OCI-LY1 (cell line): Measurements from ENCODE around the gene LYRM2.

ENCODE experiments used
- H2AFZ ChIP-seq: fragments of 200-600 bp; sonication (generic), shearing (Covaris generic); 2 replicates; pipeline ENCODE4 v1.6.0; 2014; ENCODE audit warnings: antibody characterized with exemption, mild to moderate bottlenecking, low read length
- H3F3A ChIP-seq: fragments of 200-600 bp; sonication (generic), shearing (Covaris generic); 2 replicates; pipeline ENCODE4 v1.6.0; 2014; ENCODE audit warnings: mild to moderate bottlenecking, antibody characterized with exemption, low read length, moderate library complexity; ENCODE audit not compliant: insufficient read depth
- H3K27ac ChIP-seq: fragments of 200-600 bp; sonication (generic); 2 replicates; pipeline ENCODE4 v1.5.1; 2014; ENCODE audit warnings: low read length, mixed run types, mild to moderate bottlenecking, low read depth; ENCODE audit not compliant: poor library complexity, severe bottlenecking
- H3K27me3 ChIP-seq: fragments of 200-600 bp; sonication (generic); 2 replicates; pipeline ENCODE4 v1.6.0; 2014; ENCODE audit warnings: antibody characterized with exemption, mild to moderate bottlenecking, low read length, moderate library complexity; ENCODE audit not compliant: insufficient read depth
- H3K36me3 ChIP-seq: fragments of 200-600 bp; sonication (generic); 2 replicates; pipeline ENCODE4 v1.6.1; 2014; ENCODE audit warnings: mild to moderate bottlenecking, antibody characterized with exemption, low read length, moderate library complexity, mixed read lengths; ENCODE audit not compliant: insufficient read depth
- H3K4me1 ChIP-seq: fragments of 200-600 bp; sonication (generic); 2 replicates; pipeline ENCODE4 v1.5.1; 2014; ENCODE audit warnings: mild to moderate bottlenecking, low read length, moderate library complexity; ENCODE audit not compliant: insufficient read depth, severe bottlenecking
- H3K4me2 ChIP-seq: fragments of 200-600 bp; sonication (generic), shearing (Covaris generic); 2 replicates; pipeline ENCODE4 v1.6.1; 2014; ENCODE audit warnings: low read length
- H3K4me3 ChIP-seq: fragments of 200-600 bp; sonication (generic); 2 replicates; pipeline ENCODE4 v1.5.1; 2014; ENCODE audit warnings: low read length, low read depth, mild to moderate bottlenecking, mixed read lengths; ENCODE audit not compliant: poor library complexity, severe bottlenecking
- H3K79me2 ChIP-seq: fragments of 200-600 bp; shearing (Covaris generic); 2 replicates; pipeline ENCODE4 v1.6.1; 2016; ENCODE audit warnings: mixed run types, low read length, mixed read lengths; ENCODE audit not compliant: insufficient read depth
- H3K9ac ChIP-seq: fragments of 200-600 bp; sonication (generic), shearing (Covaris generic); 2 replicates; pipeline ENCODE4 v1.6.1; 2014; ENCODE audit warnings: mild to moderate bottlenecking, low read length, mixed read lengths
- H3K9me2 ChIP-seq: fragments of 200-600 bp; sonication (generic), shearing (Covaris generic); 2 replicates; pipeline ENCODE4 v1.6.1; 2014; ENCODE audit warnings: low read depth, mild to moderate bottlenecking, low read length, mixed read lengths
- H3K9me3 ChIP-seq: fragments of 200-600 bp; shearing (Covaris generic); 2 replicates; pipeline ENCODE4 v1.6.1; 2014; ENCODE audit warnings: low read length, mixed read lengths
- H4K20me1 ChIP-seq: fragments of 200-600 bp; sonication (generic), shearing (Covaris generic); 2 replicates; pipeline ENCODE4 v1.6.0; 2016; ENCODE audit warnings: mild to moderate bottlenecking, low read length; ENCODE audit not compliant: insufficient read depth
- CTCF ChIP-seq: fragments of 200-600 bp; sonication (generic), shearing (Covaris generic); IDR thresholded peaks from 2 replicates; pipeline ENCODE4 v1.5.1; 2017; ENCODE audit warnings: mild to moderate bottlenecking, antibody characterized with exemption, low read length, moderate library complexity, mixed read lengths
- EZH2 ChIP-seq: fragments of 200-600 bp; sonication (generic), shearing (Covaris generic); IDR thresholded peaks from 2 replicates; pipeline ENCODE4 v1.8.0; 2017; ENCODE audit warnings: borderline replicate concordance, mixed run types, mild to moderate bottlenecking, antibody characterized with exemption, low read length, moderate library complexity, mixed read lengths

Gene LYRM2

GRCh38 chr6:89530982-89531381, 107.6 kb downstream of the LYRM2 start:
- Histone ChIP-seq H3K9me2 (no peaks in the 10 kb centered on the region), H3K4me2 (no peak overlapping the region), H2AFZ (no peak overlapping the region), H3K27me3 (no peaks in the 10 kb centered on the region), H3F3A (no peaks in the 10 kb centered on the region), H4K20me1 (no peaks in the 10 kb centered on the region), H3K27ac (no peak overlapping the region), H3K4me1 (no peaks in the 10 kb centered on the region), H3K9ac (no peak overlapping the region), H3K36me3 (no peaks in the 10 kb centered on the region), H3K79me2 (no peaks in the 10 kb centered on the region), H3K9me3 (no peaks in the 10 kb centered on the region), H3K4me3 (no peak overlapping the region)
- TF ChIP-seq EZH2 (no peak), CTCF (no peak)

GRCh38 chr6:89528866-89529265, 109.7 kb downstream of the LYRM2 start:
- H3K27me3 ChIP-seq: no peaks in the 10 kb centered on the region

GRCh38 chr6:89527634-89528033, 110.9 kb downstream of the LYRM2 start:
- Histone ChIP-seq H4K20me1 (no peaks in the 10 kb centered on the region), H3K9ac (no peak overlapping the region), H3K36me3 (no peaks in the 10 kb centered on the region), H3K9me2 (no peaks in the 10 kb centered on the region), H3K4me1 (no peaks in the 10 kb centered on the region), H3K27ac (no peak overlapping the region), H3K4me3 (no peak overlapping the region), H2AFZ (no peak overlapping the region), H3K27me3 (no peaks in the 10 kb centered on the region), H3K9me3 (no peaks in the 10 kb centered on the region), H3K4me2 (no peak overlapping the region), H3F3A (no peaks in the 10 kb centered on the region), H3K79me2 (no peaks in the 10 kb centered on the region)
- TF ChIP-seq CTCF (no peak), EZH2 (no peak)

More at GRCh38 chr6:89528866-89529265, 109.7 kb downstream of the LYRM2 start:
- H3K79me2 ChIP-seq: no peaks in the 10 kb centered on the region
- no peak overlapping the region for H3K27ac ChIP-seq
- H4K20me1 ChIP-seq: no peaks in the 10 kb centered on the region
- TF ChIP-seq CTCF: no peak
- no peak overlapping the region for H2AFZ ChIP-seq
- H3F3A ChIP-seq: no peaks in the 10 kb centered on the region
- H3K9ac ChIP-seq: no peak overlapping the region
- no peaks in the 10 kb centered on the region for H3K36me3 ChIP-seq
- no peak overlapping the region for H3K4me2 ChIP-seq
- no peaks in the 10 kb centered on the region for H3K9me2 ChIP-seq
- no peak overlapping the region for H3K4me3 ChIP-seq
- no peaks in the 10 kb centered on the region for H3K9me3 ChIP-seq
- H3K4me1 ChIP-seq: no peaks in the 10 kb centered on the region
